Measurements from ENCODE around the gene TANGO6. TPM values are rescaled to one million over a fixed set of nuclear protein-coding genes. Genes with fewer than 3 reads are reported as not detected.

Gene TANGO6
- 12.2 TPM for total RNA-seq

DNA sequence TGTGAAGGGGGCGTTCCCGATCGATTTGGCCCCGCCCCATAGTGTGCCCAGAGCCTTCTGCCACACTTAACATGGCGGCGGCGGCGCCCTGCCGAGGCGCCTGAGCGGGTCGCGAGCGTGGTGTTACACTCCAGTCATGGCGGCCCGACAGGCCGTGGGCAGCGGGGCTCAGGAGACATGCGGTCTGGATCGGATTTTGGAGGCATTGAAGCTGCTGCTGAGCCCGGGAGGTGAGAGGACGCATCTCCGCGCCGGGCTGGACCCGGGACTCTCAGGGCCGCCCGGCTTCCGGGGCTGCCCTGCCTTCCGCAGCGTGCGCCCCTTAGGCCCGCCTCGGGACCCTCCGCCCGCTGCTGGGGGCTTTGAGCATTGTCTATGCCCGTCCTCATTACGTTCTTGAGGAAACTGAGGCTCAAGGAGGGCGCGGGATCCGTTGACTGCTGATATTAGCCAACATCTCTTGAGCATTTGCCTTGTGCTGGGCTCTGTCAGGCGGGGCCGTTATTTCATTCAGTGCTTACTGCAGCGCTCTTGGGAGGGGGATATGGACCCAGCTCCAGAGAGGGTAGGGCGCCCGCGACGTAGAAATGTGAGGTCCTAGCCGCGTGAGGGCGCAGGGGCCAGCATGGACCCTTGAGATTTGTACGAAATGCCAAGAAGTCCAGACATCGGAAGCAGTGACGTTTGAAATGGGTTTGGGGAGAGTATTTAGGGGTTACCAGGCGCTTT lies at the start of gene TANGO6:
TSS of gene TANGO6 (plus strand) at position 50 of the 729 bp plus-strand sequence. CDS start at position 137, 87 bp downstream.
- peak; percentile 84 for DNase-seq (ENCODE audit: low spot score)
- ATAC-seq = peak; percentile 91

GRCh38 chr16:68798398-68798797 lies 44.9 kb upstream of the TANGO6 start:
- DNase-seq (ENCODE audit: low spot score) (no peak), ATAC-seq (no peak)

GRCh38 chr16:68800257-68800875 lies 43.0 kb upstream of the TANGO6 start:
- DNase-seq (ENCODE audit: low spot score) (no peak), ATAC-seq (peak; percentile 80)

DNA sequence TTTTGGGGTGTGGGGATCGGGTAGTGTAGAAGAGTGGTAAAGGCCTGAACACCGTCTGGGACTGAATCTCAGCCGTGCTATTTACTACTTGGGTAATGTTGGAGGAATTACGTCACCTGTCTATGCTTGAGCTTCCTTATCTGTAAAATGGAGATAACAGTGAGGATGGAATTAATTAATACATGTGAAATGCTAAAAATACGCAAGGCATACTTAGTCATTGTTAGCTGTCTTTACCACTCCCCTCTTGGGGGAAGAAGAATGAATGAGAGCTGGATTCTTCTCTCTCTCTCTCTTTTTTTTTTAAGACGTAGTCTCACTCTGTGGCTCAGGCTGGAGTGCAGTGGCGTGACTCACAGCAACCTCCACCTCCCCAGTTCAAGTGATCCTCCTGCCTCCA lies 41.1 kb upstream of the TANGO6 start:
- no peak for ATAC-seq

GRCh38 chr16:68806422-68806821 lies 36.9 kb upstream of the TANGO6 start:
- no peak for ATAC-seq

More for the DNA sequence above, 41.1 kb upstream of the TANGO6 start:
- DNase-seq (ENCODE audit: low spot score) = no peak

GRCh38 chr16:68806981-68807380 lies 36.4 kb upstream of the TANGO6 start:
- ATAC-seq (no peak), DNase-seq (ENCODE audit: low spot score) (no peak)

More at GRCh38 chr16:68806422-68806821, 36.9 kb upstream of the TANGO6 start:
- DNase-seq (ENCODE audit: low spot score) = no peak

DNA sequence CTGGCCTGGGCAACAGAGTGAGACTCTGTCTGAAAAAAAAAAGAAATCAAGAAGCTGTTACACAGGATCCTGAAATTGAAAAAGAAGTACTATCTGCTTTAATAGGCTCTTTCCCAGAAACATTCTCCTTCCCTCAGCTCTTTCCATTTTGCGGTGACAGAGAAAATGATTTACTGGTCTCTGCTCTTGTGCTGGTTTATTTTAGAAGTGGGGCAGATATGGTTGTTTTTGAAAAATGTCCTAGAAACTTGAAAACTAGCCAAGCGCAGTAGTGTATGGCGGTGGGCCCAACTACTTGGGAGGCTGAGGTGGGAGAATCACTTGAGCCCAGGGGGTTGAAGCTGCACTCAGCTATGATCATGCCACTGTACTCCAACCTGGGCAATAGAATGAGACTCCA lies 28.8 kb upstream of the TANGO6 start:
- no peak for DNase-seq (ENCODE audit: low spot score)
- no peak for ATAC-seq

DNA sequence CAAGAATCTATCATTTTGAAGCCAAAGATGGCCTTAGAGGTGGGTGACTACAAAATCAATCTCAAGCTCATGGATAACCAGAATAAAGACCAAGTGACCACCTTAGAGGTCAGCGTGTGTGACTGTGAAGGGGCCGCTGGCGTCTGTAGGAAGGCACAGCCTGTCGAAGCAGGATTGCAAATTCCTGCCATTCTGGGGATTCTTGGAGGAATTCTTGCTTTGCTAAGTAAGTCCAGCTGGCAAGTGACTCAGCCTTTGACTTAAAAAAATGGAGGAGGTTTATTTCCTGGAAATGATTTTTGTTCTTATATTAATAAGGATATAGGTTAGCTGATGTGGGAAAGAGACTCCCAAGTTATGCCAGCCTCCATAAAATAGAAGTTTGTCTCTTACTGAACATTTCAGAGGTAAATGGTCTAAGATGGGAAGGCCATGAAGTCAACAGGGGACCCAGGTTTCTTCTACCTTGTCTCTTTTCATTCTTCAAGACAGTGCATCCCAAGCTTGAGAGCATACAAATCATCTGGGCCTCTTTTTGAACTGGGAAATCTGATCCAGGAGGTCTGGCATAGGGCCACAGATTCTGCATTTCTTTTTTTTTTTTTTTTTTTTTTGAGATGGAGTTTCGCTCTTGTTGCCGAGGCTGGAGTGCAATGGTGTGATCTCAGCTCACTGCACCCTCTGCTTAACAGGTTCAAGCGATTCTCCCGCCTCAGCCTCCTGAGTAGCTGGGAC lies 19.8 kb upstream of the TANGO6 start:
- DNase-seq (ENCODE audit: low spot score) = no peak
- ATAC-seq = no peak

GRCh38 chr16:68825427-68825826 lies 17.9 kb upstream of the TANGO6 start:
- ATAC-seq (peak; percentile 83), DNase-seq (ENCODE audit: low spot score) (no peak)

- ATAC-seq = no peak
- DNase-seq (ENCODE audit: low spot score) = no peak
These were observed 16.7 kb upstream of the TANGO6 start for GRCh38 chr16:68826652-68827051.

DNA sequence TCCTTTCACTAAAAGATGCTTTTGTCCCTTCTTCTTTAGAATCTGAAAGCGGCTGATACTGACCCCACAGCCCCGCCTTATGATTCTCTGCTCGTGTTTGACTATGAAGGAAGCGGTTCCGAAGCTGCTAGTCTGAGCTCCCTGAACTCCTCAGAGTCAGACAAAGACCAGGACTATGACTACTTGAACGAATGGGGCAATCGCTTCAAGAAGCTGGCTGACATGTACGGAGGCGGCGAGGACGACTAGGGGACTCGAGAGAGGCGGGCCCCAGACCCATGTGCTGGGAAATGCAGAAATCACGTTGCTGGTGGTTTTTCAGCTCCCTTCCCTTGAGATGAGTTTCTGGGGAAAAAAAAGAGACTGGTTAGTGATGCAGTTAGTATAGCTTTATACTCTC lies 10.1 kb upstream of the TANGO6 start:
- DNase-seq (ENCODE audit: low spot score) (peak; percentile 11), ATAC-seq (no peak)

DNA sequence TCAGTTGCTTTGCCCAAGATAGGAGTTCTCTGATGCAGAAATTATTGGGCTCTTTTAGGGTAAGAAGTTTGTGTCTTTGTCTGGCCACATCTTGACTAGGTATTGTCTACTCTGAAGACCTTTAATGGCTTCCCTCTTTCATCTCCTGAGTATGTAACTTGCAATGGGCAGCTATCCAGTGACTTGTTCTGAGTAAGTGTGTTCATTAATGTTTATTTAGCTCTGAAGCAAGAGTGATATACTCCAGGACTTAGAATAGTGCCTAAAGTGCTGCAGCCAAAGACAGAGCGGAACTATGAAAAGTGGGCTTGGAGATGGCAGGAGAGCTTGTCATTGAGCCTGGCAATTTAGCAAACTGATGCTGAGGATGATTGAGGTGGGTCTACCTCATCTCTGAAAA lies 8.8 kb upstream of the TANGO6 start:
- ATAC-seq = peak; percentile 26
- no peak for DNase-seq (ENCODE audit: low spot score)

DNA sequence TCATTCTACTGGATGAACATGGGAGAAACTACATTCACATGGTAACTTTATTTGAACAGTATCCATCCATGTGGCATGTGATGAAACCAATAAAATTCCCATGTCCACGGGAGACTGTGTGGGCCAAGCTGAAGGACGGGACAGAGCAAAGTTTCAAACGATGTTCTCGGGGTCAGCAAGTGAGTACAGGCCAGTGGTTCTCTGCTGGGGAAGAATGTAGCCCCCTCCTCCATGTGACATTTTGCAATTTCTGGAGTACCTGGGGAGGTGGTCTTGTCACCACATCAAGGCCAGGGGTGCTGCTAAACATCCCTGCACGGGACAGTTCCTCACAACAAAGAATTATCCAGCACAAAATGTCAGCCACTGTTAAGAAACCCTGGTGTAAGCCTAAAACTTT lies 7.4 kb upstream of the TANGO6 start:
- ATAC-seq = peak; percentile 19

DNA sequence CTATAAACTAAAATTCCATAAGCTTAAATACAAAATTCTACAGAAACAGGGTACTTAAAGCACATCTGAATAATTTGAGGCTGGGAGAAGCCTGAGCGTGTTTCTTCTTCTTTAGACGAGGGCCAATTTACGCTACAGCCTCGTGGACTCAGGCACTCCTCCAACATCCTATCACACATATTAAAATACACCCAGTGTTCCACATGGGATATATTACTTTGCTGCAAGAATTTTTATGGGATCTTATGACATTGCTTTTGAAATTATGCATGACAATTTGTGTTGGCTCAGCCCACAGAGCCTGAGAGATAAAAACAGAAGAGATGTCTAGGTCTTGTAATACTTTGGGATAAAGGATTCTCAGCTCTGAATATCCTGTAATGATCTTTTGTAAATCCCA lies 3.5 kb upstream of the TANGO6 start:
- DNase-seq (ENCODE audit: low spot score) (no peak), ATAC-seq (no peak)

More for the DNA sequence above, 7.4 kb upstream of the TANGO6 start:
- DNase-seq (ENCODE audit: low spot score) = no peak

DNA sequence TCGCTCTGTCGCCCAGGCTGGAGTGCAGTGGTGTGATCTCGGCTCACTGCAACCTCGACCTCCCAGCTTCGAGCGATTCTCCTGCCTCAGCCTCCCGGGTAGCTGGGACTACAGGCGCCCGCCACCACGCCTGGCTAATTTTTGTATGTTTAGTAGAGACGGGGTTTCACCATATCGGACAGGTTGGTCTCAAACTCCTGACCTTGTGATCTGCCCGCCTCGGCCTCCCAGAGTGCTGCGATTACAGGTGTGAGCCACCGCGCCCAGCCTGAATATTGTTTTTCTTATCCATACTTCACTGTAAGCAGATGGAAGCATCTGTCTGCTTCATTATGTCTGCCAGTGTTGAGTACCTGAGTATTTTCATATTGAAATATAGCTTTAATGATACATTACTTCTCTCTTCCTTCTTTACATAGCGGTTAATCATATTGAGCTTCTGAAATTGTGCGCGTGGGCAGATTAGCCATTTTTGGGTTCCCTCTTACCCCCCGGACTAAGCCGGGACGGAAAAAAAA lies 308 bp upstream of the TANGO6 start:
- DNase-seq (ENCODE audit: low spot score) = peak; percentile 45
- ATAC-seq = peak; percentile 14

DNA sequence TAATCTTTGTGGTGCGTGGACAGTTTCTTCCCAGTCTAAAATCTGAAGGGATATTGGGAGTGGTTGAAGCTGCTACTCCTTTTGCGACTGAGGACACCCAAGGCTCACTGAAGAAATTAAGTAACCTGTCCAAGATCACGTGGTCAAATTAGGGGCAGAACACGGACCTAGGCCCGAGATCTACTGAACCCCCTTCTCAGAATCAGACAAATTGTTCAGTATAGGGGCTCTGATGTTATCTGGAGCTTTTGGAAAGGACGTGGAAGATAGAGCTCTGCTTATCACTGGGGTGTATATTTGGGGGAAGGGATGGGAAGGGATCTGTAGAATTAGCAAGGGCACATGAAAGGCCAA lies 857 bp downstream of the TANGO6 start:
- ATAC-seq (peak; percentile 29), DNase-seq (ENCODE audit: low spot score) (no peak)

DNA sequence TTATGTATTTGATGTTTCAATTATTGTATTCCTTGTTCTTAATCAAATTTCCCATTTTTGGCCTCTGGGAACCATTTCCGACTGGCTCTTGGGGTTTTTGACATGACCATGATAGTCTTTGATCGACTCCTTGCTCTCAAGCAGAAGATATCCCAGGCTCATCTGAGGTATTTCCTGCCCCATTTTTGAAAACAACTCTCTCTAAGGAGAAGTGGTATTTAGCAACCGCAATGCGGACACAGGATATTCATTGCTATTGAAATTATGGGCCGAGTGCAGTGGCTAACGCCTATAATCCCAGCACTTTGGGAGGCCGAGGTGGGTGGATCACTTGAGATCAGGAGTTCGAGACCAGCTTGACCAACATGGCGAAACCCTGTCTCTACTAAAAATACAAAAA lies 5.5 kb downstream of the TANGO6 start:
- ATAC-seq (no peak), DNase-seq (ENCODE audit: low spot score) (no peak)

DNA sequence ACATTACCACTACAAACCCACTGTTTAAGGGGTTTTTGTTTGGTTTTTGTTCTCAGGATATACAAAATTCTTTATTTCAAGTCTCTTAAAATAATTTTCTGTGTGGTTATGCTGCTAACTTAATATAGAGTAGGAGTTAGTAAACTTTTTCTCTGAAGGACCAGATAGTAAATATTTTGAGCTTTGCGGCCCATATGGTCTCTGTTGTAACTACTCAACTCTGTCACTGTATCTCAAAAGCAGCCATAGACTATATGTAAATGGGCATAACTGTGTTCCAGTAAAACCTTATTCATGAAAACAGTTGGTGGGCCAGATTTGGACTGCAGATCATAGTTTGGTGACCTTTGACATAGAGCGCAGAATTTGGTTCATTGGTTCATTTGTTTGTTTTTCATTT lies 7.2 kb downstream of the TANGO6 start:
- DNase-seq (ENCODE audit: low spot score) (no peak), ATAC-seq (no peak)

DNA sequence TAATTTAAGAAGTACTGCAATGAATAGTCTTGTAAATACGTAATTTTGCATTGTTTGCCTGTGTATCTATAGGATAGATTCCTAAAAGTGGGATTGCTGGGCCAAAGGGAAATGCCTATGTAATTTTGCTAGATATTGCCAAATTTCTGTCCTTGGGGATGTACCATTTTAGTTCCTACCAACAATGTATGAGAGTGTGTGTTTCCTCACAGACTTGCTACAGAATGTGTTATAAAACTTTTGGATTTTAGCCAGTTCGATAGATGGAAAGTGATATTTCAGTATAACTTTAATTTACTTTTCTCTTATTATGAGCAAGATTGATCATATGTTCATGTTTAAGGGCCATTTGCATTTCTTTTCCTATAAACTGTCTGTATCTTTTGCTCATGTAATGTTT lies 8.3 kb downstream of the TANGO6 start:
- ATAC-seq (no peak), DNase-seq (ENCODE audit: low spot score) (no peak)

- no peak for DNase-seq (ENCODE audit: low spot score)
- no peak for ATAC-seq
These were observed 14.1 kb downstream of the TANGO6 start for GRCh38 chr16:68857479-68857878.

GRCh38 chr16:68859828-68860227 lies 16.5 kb downstream of the TANGO6 start:
- DNase-seq (ENCODE audit: low spot score) (no peak), ATAC-seq (no peak)

Measured in left lobe of liver (tissue), 2 donors.